GM10266 (cell line): Measurements from ENCODE around the gene FOXK2.

Experiments
- DNase-seq: peaks from one replicate; pipeline ENCODE4 v3.0.0; 2012; ENCODE audit errors: extremely low spot score
- TF ChIP-seq, protein P1 (sequence below): IDR thresholded peaks from 2 replicates; pipeline ENCODE4 v1.5.1; 2012; ENCODE audit warnings: mild to moderate bottlenecking, low read depth; ENCODE audit not compliant: control insufficient read depth, insufficient read depth; ENCODE audit errors: missing control alignments

FOXK2 gene

DNA sequence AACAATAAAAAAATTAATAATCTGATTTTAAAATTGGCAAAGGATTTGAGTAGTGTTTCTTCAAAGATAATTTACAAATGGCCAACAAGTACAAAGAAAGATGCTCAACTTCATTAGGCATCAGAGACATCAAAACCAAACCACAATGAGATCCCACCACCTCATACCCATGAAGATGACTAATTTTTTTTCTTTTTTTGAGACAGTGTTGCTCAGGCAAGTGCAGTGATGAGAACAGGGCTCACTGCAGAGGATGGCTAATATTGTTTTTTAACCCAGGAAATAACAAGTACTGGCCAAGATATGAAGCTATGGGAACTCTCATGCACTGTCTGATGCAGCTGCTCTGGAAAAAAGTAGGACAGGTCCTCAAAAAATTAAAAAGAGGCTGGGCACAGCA is 113.8 kb downstream of the FOXK2 start:
- DNase-seq = no peak
- TF ChIP-seq, protein P1, sequence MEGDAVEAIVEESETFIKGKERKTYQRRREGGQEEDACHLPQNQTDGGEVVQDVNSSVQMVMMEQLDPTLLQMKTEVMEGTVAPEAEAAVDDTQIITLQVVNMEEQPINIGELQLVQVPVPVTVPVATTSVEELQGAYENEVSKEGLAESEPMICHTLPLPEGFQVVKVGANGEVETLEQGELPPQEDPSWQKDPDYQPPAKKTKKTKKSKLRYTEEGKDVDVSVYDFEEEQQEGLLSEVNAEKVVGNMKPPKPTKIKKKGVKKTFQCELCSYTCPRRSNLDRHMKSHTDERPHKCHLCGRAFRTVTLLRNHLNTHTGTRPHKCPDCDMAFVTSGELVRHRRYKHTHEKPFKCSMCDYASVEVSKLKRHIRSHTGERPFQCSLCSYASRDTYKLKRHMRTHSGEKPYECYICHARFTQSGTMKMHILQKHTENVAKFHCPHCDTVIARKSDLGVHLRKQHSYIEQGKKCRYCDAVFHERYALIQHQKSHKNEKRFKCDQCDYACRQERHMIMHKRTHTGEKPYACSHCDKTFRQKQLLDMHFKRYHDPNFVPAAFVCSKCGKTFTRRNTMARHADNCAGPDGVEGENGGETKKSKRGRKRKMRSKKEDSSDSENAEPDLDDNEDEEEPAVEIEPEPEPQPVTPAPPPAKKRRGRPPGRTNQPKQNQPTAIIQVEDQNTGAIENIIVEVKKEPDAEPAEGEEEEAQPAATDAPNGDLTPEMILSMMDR = no peak

DNA sequence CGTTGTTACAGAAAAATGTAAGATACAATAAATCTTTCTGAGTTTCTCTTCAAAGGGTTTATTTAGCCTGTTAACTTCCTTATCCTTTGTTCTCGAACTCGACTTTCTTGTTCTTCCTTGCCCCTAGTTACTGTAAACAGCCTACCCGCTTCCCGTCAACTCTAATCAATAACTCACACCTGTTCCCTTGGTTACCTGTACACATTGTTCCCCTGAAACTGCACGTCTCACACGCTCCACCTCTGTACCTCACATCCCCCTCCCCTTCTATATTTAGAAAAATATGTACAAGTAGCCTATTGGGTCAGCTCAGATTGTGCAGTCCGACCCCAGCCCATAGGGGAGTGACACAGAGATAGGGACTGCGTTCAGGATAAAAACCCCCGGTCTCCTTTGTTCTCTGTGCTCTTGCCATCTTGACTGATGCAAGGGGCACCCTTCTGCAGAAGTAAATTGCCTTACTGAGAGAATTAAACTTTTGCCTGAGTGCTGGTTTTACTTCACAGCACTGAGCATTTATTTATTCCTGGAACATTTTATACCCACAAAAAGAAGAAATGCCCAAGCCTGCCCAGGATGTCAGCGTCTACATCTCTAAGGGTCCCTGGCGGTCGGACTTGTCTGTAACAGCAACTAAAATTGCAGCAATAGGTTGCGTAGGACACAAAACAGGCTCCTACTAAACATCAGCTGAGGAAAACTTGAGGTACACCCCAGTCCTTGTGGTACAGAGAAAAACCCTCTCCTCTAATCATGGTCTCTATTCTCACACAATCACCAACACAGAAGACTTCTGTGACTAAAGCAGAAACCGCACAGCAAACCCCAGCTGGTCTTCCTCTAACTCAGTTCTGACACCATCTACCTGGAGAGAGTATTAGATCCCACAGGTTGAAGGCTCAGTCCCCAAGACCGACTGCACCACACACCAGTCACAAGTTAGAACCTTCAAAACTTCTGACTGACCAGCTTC is 117.4 kb downstream of the FOXK2 start:
- TF ChIP-seq, protein P1 = no peak
- no peak for DNase-seq

DNA sequence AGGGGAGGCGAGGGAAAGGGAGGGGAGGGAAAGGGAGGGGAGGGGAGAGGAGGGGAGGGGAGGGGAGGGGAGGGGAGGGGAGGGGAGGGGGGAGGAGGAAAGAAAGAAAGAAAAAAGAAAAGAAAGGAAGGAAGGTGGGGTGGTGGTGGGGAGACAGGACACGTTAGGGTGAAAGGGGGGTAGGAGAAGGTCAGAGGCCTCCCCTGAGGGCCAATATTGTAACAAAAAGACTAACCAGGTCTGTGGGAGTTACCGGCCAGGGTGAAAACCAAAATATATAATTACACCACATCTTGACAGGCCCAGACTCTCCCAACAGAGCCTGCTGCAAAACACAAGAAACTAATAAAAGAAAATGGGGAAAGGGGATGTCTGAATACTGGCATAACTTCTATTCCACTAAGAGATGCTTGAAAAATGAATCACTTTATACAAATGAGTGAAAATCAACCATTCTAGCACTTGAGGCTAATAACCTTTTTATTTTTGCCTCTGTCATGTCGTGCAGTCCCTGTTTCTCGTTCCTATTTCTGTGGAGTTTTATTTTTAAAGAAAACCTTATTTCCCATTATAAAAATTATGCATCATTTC is 118.7 kb downstream of the FOXK2 start:
- TF ChIP-seq, protein P1 = no peak

GRCh38 chr17:82639628-82640027 is 120.1 kb downstream of the FOXK2 start:
- TF ChIP-seq, protein P1 = no peak

More for the DNA sequence above, 118.7 kb downstream of the FOXK2 start:
- DNase-seq = no peak

GRCh38 chr17:82640036-82640435 is 120.5 kb downstream of the FOXK2 start:
- no peak for DNase-seq
- TF ChIP-seq, protein P1 = no peak

More at GRCh38 chr17:82639628-82640027, 120.1 kb downstream of the FOXK2 start:
- DNase-seq = no peak

DNA sequence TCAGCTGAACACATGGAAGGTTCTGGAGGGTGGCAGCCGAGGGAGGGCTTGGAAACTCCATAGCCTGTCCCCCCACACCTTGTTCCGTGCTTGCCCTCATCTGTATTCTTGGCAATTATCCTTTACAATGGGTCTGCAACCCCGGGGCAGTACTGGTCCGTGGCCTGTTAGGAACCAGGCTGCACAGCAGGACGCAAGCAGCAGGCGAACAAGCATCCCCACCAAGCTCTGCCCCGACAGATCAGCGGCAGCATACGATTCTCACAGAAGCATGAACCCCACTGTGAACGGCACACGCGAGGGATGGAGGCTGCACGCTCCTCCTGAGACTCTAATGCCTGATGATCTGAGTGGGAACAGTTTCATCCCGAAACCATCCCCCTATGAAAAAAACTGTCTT is 122.5 kb downstream of the FOXK2 start:
- DNase-seq = no peak
- TF ChIP-seq, protein P1 = no peak

DNA sequence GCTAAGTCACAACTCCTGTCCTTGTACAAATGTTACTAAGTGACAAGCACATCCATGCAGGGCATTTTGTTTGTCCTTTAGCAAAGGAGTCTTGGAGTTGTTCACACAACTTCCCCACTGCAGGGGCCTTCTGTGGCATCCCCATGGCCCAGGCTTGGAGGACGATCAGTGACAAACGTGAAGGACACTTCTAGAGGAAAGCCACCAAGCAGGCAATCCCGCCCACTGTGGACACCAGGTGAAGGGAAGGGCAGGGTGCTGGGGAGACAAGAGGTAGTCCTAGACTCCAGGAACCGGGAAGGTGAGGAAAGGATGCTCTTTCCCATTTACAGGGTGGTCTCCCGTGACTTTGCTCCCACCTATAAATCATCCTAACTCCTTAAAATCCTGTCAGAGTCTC is 124.6 kb downstream of the FOXK2 start:
- no peak for DNase-seq
- TF ChIP-seq, protein P1 = no peak
